Neuronal stem cell (in vitro differentiated cells): ENCODE results near the gene TRIM71.

ENCODE experiments used
- DNase-seq: peaks from one replicate; pipeline ENCODE4 v3.0.0-alpha.2; 2013; ENCODE audit warnings: low spot score
- H2AFZ ChIP-seq: one replicate; pipeline ENCODE4 v1.6.1; 2013; ENCODE audit warnings: mild to moderate bottlenecking, low read length, inconsistent platforms
- H2AK5ac ChIP-seq: 2 replicates; pipeline ENCODE4 v1.6.1; 2013; ENCODE audit warnings: low read depth, mild to moderate bottlenecking, inconsistent platforms, low read length, moderate library complexity, mixed read lengths
- H2BK120ac ChIP-seq: 2 replicates; pipeline ENCODE4 v1.6.1; 2013; ENCODE audit warnings: low read depth, mild to moderate bottlenecking, inconsistent platforms, low read length, moderate library complexity, mixed read lengths
- H2BK12ac ChIP-seq: one replicate; pipeline ENCODE4 v1.6.1; 2013; ENCODE audit warnings: low read length, inconsistent platforms
- H2BK15ac ChIP-seq: 2 replicates; pipeline ENCODE4 v1.6.1; 2013; ENCODE audit warnings: mild to moderate bottlenecking, low read length, inconsistent platforms, mixed read lengths
- H2BK5ac ChIP-seq: one replicate; pipeline ENCODE4 v1.6.1; 2013; ENCODE audit warnings: inconsistent platforms, mild to moderate bottlenecking, low read length, moderate library complexity
- H3K14ac ChIP-seq: one replicate; pipeline ENCODE4 v1.6.1; 2013; ENCODE audit warnings: low read length, inconsistent platforms
- H3K18ac ChIP-seq: 2 replicates; pipeline ENCODE4 v1.6.1; 2013; ENCODE audit warnings: low read length, inconsistent platforms
- H3K23ac ChIP-seq: 2 replicates; pipeline ENCODE4 v1.6.1; 2013; ENCODE audit warnings: low read depth, mild to moderate bottlenecking, mixed read lengths, low read length, inconsistent platforms; ENCODE audit not compliant: poor library complexity
- H3K27ac ChIP-seq: replicated peaks from 3 replicates; pipeline ENCODE4 v1.5.1; 2013; ENCODE audit warnings: low read length, inconsistent platforms
- H3K27me3 ChIP-seq, 3 experiments: 2 replicates each; pipeline ENCODE4 v1.6.1; 2013; ENCODE audit warnings: low read length in 3 of 3, mild to moderate bottlenecking in 2 of 3, inconsistent platforms in 1 of 3, low read depth in 1 of 3, mixed read lengths in 1 of 3, moderate library complexity in 1 of 3; ENCODE audit not compliant: control insufficient read depth in 3 of 3, insufficient read depth in 3 of 3
- H3K36me3 ChIP-seq, 2 donors: replicated peaks in 1 of 2; 2 replicates each; pipeline ENCODE4 v1.6.1; 2013; ENCODE audit warnings: low read length in 2 of 2; ENCODE audit not compliant: control insufficient read depth in 2 of 2, insufficient read depth in 2 of 2
- H3K4ac ChIP-seq: 2 replicates; pipeline ENCODE4 v1.6.1; 2013; ENCODE audit warnings: inconsistent platforms, mild to moderate bottlenecking, low read length, moderate library complexity
- H3K4me1 ChIP-seq, 2 donors: 1 replicate in 1 of 2; 2 replicates in 1 of 2; pipeline ENCODE4 v1.6.1; 2013; ENCODE audit warnings: low read length in 2 of 2, low read depth in 1 of 2; ENCODE audit not compliant: control insufficient read depth in 2 of 2, insufficient read depth in 1 of 2
- H3K4me2 ChIP-seq: one replicate; pipeline ENCODE4 v1.6.1; 2013; ENCODE audit warnings: mild to moderate bottlenecking, low read length, inconsistent platforms; ENCODE audit not compliant: insufficient read depth, poor library complexity, severe bottlenecking
- H3K4me3 ChIP-seq, 2 donors: 2 replicates each; pipeline ENCODE4 v1.5.1; 2013; ENCODE audit warnings: low read length in 2 of 2, mild to moderate bottlenecking in 2 of 2, inconsistent platforms in 1 of 2, moderate library complexity in 1 of 2
- H3K79me1 ChIP-seq: one replicate; pipeline ENCODE4 v1.6.1; 2013; ENCODE audit warnings: low read depth, mild to moderate bottlenecking, inconsistent platforms, low read length, moderate library complexity
- H3K9ac ChIP-seq: one replicate; pipeline ENCODE4 v1.6.1; 2013; ENCODE audit warnings: mild to moderate bottlenecking, low read depth, low read length, inconsistent platforms; ENCODE audit not compliant: poor library complexity
- H3K9me3 ChIP-seq, 2 donors: replicated peaks in 1 of 2; 2 replicates each; pipeline versions ENCODE3 to v1.6.1; 2013; ENCODE audit warnings: low read length in 2 of 2, mild to moderate bottlenecking in 2 of 2, inconsistent platforms in 1 of 2, low read depth in 1 of 2, mixed read lengths in 1 of 2, moderate library complexity in 1 of 2; ENCODE audit not compliant: control insufficient read depth in 2 of 2, insufficient read depth in 1 of 2
- H4K8ac ChIP-seq: one replicate; pipeline ENCODE4 v1.6.1; 2013; ENCODE audit warnings: low read depth, mild to moderate bottlenecking, inconsistent platforms, low read length, moderate library complexity
- H4K91ac ChIP-seq: one replicate; pipeline ENCODE4 v1.6.1; 2013; ENCODE audit warnings: low read length, low read depth, mild to moderate bottlenecking, inconsistent platforms; ENCODE audit not compliant: poor library complexity
- WGBS, 2 donors: extraction: QIAGEN DNeasy Blood & Tissue Kit; methylation state at CpG; one replicate each; pipeline ENCODE4 v1.1.7; 2013; ENCODE audit warnings: missing lambda C conversion rate in 2 of 2, mixed read lengths in 1 of 2; ENCODE audit not compliant: insufficient read length in 2 of 2, insufficient replicate concordance in 1 of 2; ENCODE audit errors: extremely low coverage in 2 of 2; 5-methylcytosine and 5-hydroxymethylcytosine counted together

TRIM71 gene

DNA sequence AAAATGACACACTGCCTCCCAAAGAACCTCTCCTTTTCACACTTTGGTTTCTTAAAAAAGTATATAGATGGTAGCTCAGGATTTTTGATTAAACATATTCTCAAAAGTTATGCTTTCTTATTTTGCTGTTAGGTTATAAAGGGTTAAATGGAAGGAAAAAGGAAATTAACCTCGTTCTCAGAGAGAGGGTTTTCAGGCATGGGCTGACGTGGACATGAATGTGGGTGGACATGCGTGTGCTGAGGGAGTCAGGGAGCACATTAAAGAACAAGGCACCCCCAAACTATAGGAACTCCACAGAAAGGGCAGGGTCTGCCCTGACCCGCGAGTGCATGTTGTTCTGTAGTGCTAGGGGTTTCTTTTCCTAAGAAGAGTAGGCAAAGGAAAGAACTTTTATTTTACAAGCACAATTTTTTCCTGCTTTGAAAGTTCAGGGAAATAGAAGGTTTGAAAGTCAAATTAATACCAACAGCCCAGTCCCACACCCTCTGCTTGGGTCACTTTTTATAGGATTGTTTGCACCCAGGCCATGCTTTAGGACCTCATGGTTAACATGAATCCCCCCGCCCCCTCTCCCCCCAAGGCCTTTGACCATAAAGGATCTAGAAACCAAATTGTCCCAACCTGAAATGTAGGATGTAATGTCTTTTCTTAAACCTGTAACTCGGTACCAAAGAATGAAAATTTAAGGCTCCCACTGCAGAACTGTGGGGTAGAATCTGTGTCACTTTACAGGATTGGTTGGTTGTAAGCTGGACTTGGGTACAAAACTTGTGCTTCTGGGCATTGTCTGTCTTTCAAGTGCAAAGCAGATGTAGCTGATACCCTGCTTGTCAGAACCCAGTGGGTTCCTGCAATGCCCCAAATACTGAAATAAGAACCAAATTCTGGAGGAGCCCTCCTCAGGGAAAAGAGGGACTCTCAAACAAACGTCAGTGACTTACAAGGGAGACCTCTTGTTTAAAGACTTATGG is 75.1 kb downstream of the TRIM71 start:
- no peak for DNase-seq
- H4K91ac ChIP-seq = no peak overlapping the region
- no peak overlapping the region for H3K4me3 ChIP-seq
- no peak overlapping the region for H2AK5ac ChIP-seq
- H2BK5ac ChIP-seq = no peak overlapping the region
- peaks cover 0 to under 1% of the 10 kb centered on the region in 2 donors for H3K4me1 ChIP-seq
- H2BK120ac ChIP-seq = no peak overlapping the region
- no CpG with 5 or more reads among the region's 8 CpGs for WGBS, 2 donors
- peaks cover 38 to 98% of the 10 kb centered on the region in 2 donors for H3K36me3 ChIP-seq
- H3K4ac ChIP-seq = no peak overlapping the region
- no peak overlapping the region for H3K9ac ChIP-seq
- H3K23ac ChIP-seq = no peak overlapping the region
- H3K4me2 ChIP-seq = no peak overlapping the region
- no peak overlapping the region for H2BK15ac ChIP-seq
- no peak overlapping the region for H2BK12ac ChIP-seq
- no peak overlapping the region for H2AFZ ChIP-seq
- H3K79me1 ChIP-seq = peaks cover 11% of the 10 kb centered on the region
- H4K8ac ChIP-seq = no peak overlapping the region
- no peak overlapping the region for H3K18ac ChIP-seq
- H3K14ac ChIP-seq = no peak overlapping the region
- no peak overlapping the region for H3K27ac ChIP-seq
- H3K9me3 ChIP-seq = no peaks in the 10 kb centered on the region
- H3K27me3 ChIP-seq = no peaks in the 10 kb centered on the region

DNA sequence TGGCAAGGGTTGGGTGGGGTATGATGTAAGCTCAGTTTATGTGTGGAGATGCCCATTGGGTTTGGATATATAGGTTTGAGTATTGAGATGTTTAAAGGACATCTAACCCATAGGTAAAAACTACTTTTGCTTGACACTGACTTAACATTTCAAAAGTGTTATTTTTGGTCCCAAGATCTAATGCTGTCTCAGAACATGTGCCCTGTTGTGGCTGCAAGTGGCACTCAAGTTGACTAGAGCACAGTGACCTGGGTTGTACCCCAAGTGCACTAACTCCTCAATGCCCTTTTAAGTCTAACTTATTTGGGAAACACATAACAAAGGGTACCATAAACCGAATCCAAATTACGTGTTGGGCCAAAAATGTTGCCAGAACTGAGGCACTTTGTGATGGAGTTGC is 77.2 kb downstream of the TRIM71 start:
- Histone ChIP-seq H2AK5ac (no peak overlapping the region), H3K9me3 (no peaks in the 10 kb centered on the region), H3K23ac (no peak overlapping the region), H3K27me3 (no peaks in the 10 kb centered on the region), H4K91ac (no peak overlapping the region), H3K4me2 (no peak overlapping the region), H3K4me3 (no peak overlapping the region), H3K79me1 (peaks cover 9% of the 10 kb centered on the region), H3K36me3 (peaks cover 33 to 96% of the 10 kb centered on the region in 2 donors), H3K14ac (no peak overlapping the region), H2BK120ac (no peak overlapping the region), H2BK12ac (no peak overlapping the region), H3K27ac (no peak overlapping the region), H3K4me1 (peaks cover 0 to 7% of the 10 kb centered on the region in 2 donors), H2AFZ (no peak overlapping the region), H2BK5ac (no peak overlapping the region), H4K8ac (no peak overlapping the region), H3K9ac (no peak overlapping the region), H3K18ac (no peak overlapping the region), H3K4ac (no peak overlapping the region), H2BK15ac (no peak overlapping the region)
- DNase-seq = no peak
- no CpG with 5 or more reads among the region's 2 CpGs for WGBS, 2 donors

DNA sequence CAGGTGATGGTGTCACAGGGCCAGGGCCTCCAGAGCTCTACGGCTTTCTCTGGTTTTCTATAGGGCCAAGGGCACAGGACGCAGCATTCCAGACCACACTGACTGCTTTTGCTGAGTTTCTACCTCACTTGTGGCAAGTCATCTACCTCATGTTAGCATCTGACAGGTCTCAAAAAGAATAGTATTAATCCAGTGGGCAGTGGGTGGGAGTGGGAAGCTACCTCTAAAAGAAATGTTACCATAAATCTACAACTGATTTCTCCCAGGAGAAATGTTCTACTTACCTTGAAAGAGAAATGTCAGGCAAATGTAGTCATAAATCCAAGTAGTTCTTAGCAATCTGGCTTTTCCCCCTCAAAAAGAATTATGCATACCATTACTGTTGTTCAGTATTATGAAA is 77.9 kb downstream of the TRIM71 start:
- no peaks in the 10 kb centered on the region for H3K9me3 ChIP-seq
- no CpG with 5 or more reads among the region's 2 CpGs for WGBS, 2 donors

DNA sequence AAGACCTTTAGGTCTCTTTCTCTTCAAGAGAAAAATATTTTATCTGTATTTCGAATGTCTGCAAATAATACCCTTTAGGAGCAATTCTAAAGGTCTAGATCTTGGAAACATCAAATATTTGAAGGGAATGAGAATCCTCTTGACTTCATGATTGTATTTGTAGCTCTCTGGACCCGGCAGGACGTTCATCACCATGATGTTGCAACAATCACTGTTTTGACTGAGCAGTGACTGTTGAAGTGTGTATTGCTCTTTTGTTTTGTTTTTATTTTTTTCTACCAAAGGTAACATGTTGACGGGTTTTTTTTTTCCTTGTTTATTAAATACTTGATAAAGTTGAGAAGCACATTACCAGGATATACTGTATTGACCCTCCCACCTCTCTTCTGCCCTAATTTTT is 78.3 kb downstream of the TRIM71 start:
- no peak overlapping the region for H3K4me2 ChIP-seq
- H3K14ac ChIP-seq = no peak overlapping the region
- no peaks in the 10 kb centered on the region for H3K27me3 ChIP-seq
- H2BK12ac ChIP-seq = no peak overlapping the region
- no peak overlapping the region for H2AK5ac ChIP-seq
- DNase-seq = no peak
- peaks cover 3% of the 10 kb centered on the region for H3K79me1 ChIP-seq
- no peaks in the 10 kb centered on the region for H3K9me3 ChIP-seq
- no peak overlapping the region for H3K27ac ChIP-seq
- H2BK120ac ChIP-seq = no peak overlapping the region
- no CpG with 5 or more reads among the region's 4 CpGs for WGBS, 2 donors
- no peak overlapping the region for H3K4me3 ChIP-seq
- H4K91ac ChIP-seq = no peak overlapping the region
- H3K36me3 ChIP-seq = peaks cover 23 to 91% of the 10 kb centered on the region in 2 donors
- no peak overlapping the region for H3K4ac ChIP-seq
- H3K4me1 ChIP-seq = peaks cover 0 to 7% of the 10 kb centered on the region in 2 donors
- H4K8ac ChIP-seq = no peak overlapping the region
- H2AFZ ChIP-seq = no peak overlapping the region
- no peak overlapping the region for H3K9ac ChIP-seq
- H2BK15ac ChIP-seq = no peak overlapping the region
- no peak overlapping the region for H3K18ac ChIP-seq
- no peak overlapping the region for H2BK5ac ChIP-seq
- no peak overlapping the region for H3K23ac ChIP-seq

More for the DNA sequence above, 77.9 kb downstream of the TRIM71 start:
- Histone ChIP-seq H2AK5ac (no peak overlapping the region), H3K4me1 (peaks cover 0 to 7% of the 10 kb centered on the region in 2 donors), H4K91ac (no peak overlapping the region), H3K36me3 (peaks cover 26 to 93% of the 10 kb centered on the region in 2 donors), H2BK12ac (no peak overlapping the region), H3K14ac (no peak overlapping the region), H3K18ac (no peak overlapping the region), H3K4ac (no peak overlapping the region), H3K27me3 (no peaks in the 10 kb centered on the region), H3K23ac (no peak overlapping the region), H3K4me3 (no peak overlapping the region), H2BK5ac (no peak overlapping the region), H3K4me2 (no peak overlapping the region), H2AFZ (no peak overlapping the region), H3K79me1 (peaks cover 7% of the 10 kb centered on the region), H2BK120ac (no peak overlapping the region), H3K9ac (no peak overlapping the region), H2BK15ac (no peak overlapping the region), H3K27ac (no peak overlapping the region), H4K8ac (no peak overlapping the region)
- DNase-seq = no peak
